Kidney epithelial cell (primary cell): ENCODE data around the gene SSX2IP. TPM values are rescaled to one million over a fixed set of nuclear protein-coding genes. Genes with fewer than 3 reads are reported as not detected.
"Not testable (repeated sequence)": the region's sequence is repeated elsewhere in the genome, so short reads cannot be mapped to it uniquely, and the experiment has no call there.

Experiments used
- DNase-seq: peaks from one replicate; pipeline ENCODE4 v3.0.0-alpha.2; 2010; ENCODE audit warnings: low read depth
- H3K27me3 ChIP-seq: 2 replicates; pipeline ENCODE4 v1.6.0; 2011; ENCODE audit warnings: low read length; ENCODE audit not compliant: control insufficient read depth, insufficient read depth
- H3K36me3 ChIP-seq: 2 replicates; pipeline ENCODE4 v1.5.1; 2011; ENCODE audit warnings: low read length; ENCODE audit not compliant: control insufficient read depth, insufficient read depth
- H3K4me3 ChIP-seq: 2 replicates; pipeline ENCODE4 v1.5.1; 2011; ENCODE audit warnings: low read depth, mild to moderate bottlenecking, control low read depth, low read length
- CTCF ChIP-seq: IDR thresholded peaks from 2 replicates; pipeline ENCODE4 v1.5.1; 2011; ENCODE audit warnings: mild to moderate bottlenecking, moderate library complexity, low read length, control low read depth, inconsistent platforms; ENCODE audit not compliant: insufficient read depth, poor library complexity, severe bottlenecking
- total RNA-seq: library from RNA; depleted of rRNA; stranded (reverse); fragments of >200 nt; gene quantifications from 2 replicates; pipeline ENCODE4 v1.2.3, GENCODE V29; 2015

SSX2IP gene
- total RNA-seq, 1 donor from 2014 or later = 10.9 TPM

GRCh38 chr1:84665703-84666317 lies 24.5 kb downstream of the SSX2IP start:
- no peak for TF ChIP-seq CTCF

GRCh38 chr1:84653130-84653677 lies 37.1 kb downstream of the SSX2IP start:
- DNase-seq = no peak
- Histone ChIP-seq H3K4me3 (no peak overlapping the region), H3K27me3 (no peaks in the 10 kb centered on the region), H3K36me3 (no peaks in the 10 kb centered on the region)
- no peak for TF ChIP-seq CTCF

More at GRCh38 chr1:84665703-84666317, 24.5 kb downstream of the SSX2IP start:
- Histone ChIP-seq H3K36me3 (no peaks in the 10 kb centered on the region), H3K27me3 (no peaks in the 10 kb centered on the region), H3K4me3 (no peak overlapping the region)
- no peak for DNase-seq

GRCh38 chr1:84644472-84644871 lies 45.8 kb downstream of the SSX2IP start:
- no peak for TF ChIP-seq CTCF
- H3K4me3 ChIP-seq = no peak overlapping the region
- no peaks in the 10 kb centered on the region for H3K27me3 ChIP-seq
- DNase-seq = no peak
- H3K36me3 ChIP-seq = no peaks in the 10 kb centered on the region

- TF ChIP-seq CTCF = no peak
- H3K4me3 ChIP-seq = no peak overlapping the region
- DNase-seq = no peak
- H3K27me3 ChIP-seq = no peaks in the 10 kb centered on the region
- no peaks in the 10 kb centered on the region for H3K36me3 ChIP-seq
Observed at GRCh38 chr1:84643183-84643582, 47.1 kb downstream of the SSX2IP start.

GRCh38 chr1:84642774-84643173 lies 47.5 kb downstream of the SSX2IP start:
- no peak for TF ChIP-seq CTCF
- DNase-seq = no peak

GRCh38 chr1:84639731-84640130 lies 50.5 kb downstream of the SSX2IP start:
- not testable (repeated sequence) for H3K36me3 ChIP-seq, H3K27me3 ChIP-seq, DNase-seq, H3K4me3 ChIP-seq

More at GRCh38 chr1:84642774-84643173, 47.5 kb downstream of the SSX2IP start:
- Histone ChIP-seq H3K4me3 (no peak overlapping the region), H3K27me3 (no peaks in the 10 kb centered on the region), H3K36me3 (no peaks in the 10 kb centered on the region)
